ENCODE data around the gene DCBLD2.

DNA sequence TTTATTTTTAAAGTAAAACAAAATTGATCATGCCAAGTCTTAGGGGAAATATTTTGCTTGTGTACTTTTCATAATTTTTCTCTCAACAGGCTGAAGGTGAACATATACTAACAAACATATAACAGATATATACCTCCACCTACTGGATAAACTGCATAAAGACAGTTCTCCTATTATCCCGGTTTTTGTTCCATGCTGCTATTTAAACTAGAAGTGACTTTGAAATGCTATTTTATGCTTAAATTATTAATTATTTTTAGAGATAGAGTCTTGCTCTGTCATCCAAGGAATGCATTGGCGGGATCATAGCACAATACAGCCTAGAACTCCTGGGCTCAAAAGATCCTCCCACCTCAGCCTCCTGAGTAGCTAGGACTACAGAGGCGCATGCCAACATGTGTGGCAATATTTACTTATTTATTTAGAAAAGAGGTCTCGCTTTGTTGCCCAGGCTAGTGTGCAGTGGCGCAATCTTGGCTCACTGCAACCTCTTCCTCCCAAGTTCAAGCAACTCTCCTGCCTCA is 88.6 kb downstream of the DCBLD2 start:
- TF ChIP-seq, protein P1, sequence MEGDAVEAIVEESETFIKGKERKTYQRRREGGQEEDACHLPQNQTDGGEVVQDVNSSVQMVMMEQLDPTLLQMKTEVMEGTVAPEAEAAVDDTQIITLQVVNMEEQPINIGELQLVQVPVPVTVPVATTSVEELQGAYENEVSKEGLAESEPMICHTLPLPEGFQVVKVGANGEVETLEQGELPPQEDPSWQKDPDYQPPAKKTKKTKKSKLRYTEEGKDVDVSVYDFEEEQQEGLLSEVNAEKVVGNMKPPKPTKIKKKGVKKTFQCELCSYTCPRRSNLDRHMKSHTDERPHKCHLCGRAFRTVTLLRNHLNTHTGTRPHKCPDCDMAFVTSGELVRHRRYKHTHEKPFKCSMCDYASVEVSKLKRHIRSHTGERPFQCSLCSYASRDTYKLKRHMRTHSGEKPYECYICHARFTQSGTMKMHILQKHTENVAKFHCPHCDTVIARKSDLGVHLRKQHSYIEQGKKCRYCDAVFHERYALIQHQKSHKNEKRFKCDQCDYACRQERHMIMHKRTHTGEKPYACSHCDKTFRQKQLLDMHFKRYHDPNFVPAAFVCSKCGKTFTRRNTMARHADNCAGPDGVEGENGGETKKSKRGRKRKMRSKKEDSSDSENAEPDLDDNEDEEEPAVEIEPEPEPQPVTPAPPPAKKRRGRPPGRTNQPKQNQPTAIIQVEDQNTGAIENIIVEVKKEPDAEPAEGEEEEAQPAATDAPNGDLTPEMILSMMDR (IDR thresholded peaks at IDR 0.05) = peak in 4 of 6 experiments; percentile 41 to 77 (median 65)
- TF ChIP-seq POLR2A (IDR thresholded peaks at IDR 0.05) = no peak
